A204.1 (cell line): ENCODE measurements around the gene OGA.
A peak's percentile ranks its signal among the peaks of the same experiment; 100 is the strongest.
"Not testable (repeated sequence)": the region's sequence is repeated elsewhere in the genome, so short reads cannot be mapped to it uniquely, and the experiment has no call there.

Experiments
- FAIRE-seq: peaks from 2 replicates; lab custom pipeline; 2012; peaks lifted over from hg19 to GRCh38; lab: Jason Lieb, UNC

OGA gene

GRCh38 chr10:101797403-101798059, 20.7 kb downstream of the OGA start:
- no peak for FAIRE-seq

GRCh38 chr10:101793526-101793925, 24.7 kb downstream of the OGA start:
- no peak for FAIRE-seq

GRCh38 chr10:101789686-101790085, 28.6 kb downstream of the OGA start:
- no peak for FAIRE-seq

GRCh38 chr10:101789231-101789630, 29.0 kb downstream of the OGA start:
- FAIRE-seq = not testable (repeated sequence)

- FAIRE-seq = no peak
Measured at GRCh38 chr10:101785801-101786200, 32.4 kb downstream of the OGA start.

- FAIRE-seq = no peak
Measured at GRCh38 chr10:101784558-101784957, 33.7 kb downstream of the OGA start.

GRCh38 chr10:101783736-101784118, 34.5 kb downstream of the OGA start:
- FAIRE-seq = no peak

GRCh38 chr10:101782811-101783735, 35.2 kb downstream of the OGA start, which contains the start of gene NPM3:
Gene NPM3, minus strand, starts transcription at chr10:101783446. Its CDS starts 56 bp downstream, at chr10:101783390.
- no peak for FAIRE-seq

GRCh38 chr10:101781984-101782810, 36.0 kb downstream of the OGA start:
- no peak for FAIRE-seq

GRCh38 chr10:101781655-101781983, 36.6 kb downstream of the OGA start:
- FAIRE-seq = no peak

GRCh38 chr10:101780818-101781654, 37.2 kb downstream of the OGA start:
- FAIRE-seq = peak; percentile 48

GRCh38 chr10:101780187-101780817, 37.9 kb downstream of the OGA start:
- no peak for FAIRE-seq

GRCh38 chr10:101779544-101780186, 38.6 kb downstream of the OGA start:
- FAIRE-seq = no peak

GRCh38 chr10:101778781-101779543, 39.3 kb downstream of the OGA start:
- FAIRE-seq = no peak

- no peak for FAIRE-seq
Measured at GRCh38 chr10:101778151-101778780, 40.0 kb downstream of the OGA start.

- FAIRE-seq = no peak
Measured at GRCh38 chr10:101777619-101778145, 40.6 kb downstream of the OGA start.

- no peak for FAIRE-seq
Measured at GRCh38 chr10:101776161-101776817, 42.0 kb downstream of the OGA start.

- no peak for FAIRE-seq
Measured at GRCh38 chr10:101775273-101776160, 42.7 kb downstream of the OGA start, which contains the start of gene FGF8. Gene FGF8, minus strand, starts transcription at chr10:101776114. Its CDS starts 214 bp downstream, at chr10:101775900.
